ENCODE measurements around the gene CCDC89. TPM values are rescaled to one million over a fixed set of nuclear protein-coding genes. Genes with fewer than 3 reads are reported as not detected.
A peak's percentile ranks its signal among the peaks of the same experiment; 100 is the strongest.

The CCDC89 gene
- total and polyA plus RNA-seq, 9 of the 15 experiments (the other 6 are each of a cell fraction or from before 2014, with no cell fraction given), result 0.07 to 0.09 TPM; not detected in 7

DNA sequence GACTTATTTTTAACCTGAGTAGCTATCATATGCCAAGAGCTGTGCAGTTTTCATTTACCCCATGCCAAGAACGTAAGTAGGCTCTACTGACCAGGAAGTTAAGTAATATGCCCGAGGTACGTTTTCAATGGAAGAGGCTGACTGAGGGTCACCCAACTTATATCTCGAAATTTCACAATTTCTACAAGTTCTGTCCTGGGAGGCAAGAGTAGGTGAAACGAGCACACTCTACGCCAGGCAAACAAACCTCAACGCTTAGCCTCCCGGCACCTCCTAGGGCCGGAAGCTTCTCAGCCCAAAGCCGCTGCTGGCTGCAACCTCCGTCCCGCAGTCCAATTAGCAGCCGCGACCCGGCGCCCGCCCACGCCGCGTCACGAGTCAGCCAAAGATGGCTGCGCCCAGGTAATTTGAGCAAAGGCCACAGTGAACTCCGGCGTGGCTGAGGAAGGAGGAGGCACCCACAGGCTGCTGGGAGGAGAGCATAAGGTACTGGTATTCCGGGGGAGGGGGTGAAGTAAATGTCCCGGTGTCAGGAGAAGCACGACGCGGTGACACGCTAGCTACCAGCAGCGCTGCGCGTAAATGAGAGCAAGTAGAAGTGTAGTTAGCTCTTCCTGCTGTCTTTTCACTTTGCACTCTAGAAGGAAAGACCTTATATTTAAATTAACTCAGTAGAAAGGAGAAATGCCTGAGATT, 38.2 kb downstream of the CCDC89 start, which contains the start of gene TMEM126A (continued):
- TF ChIP-seq, protein P1, sequence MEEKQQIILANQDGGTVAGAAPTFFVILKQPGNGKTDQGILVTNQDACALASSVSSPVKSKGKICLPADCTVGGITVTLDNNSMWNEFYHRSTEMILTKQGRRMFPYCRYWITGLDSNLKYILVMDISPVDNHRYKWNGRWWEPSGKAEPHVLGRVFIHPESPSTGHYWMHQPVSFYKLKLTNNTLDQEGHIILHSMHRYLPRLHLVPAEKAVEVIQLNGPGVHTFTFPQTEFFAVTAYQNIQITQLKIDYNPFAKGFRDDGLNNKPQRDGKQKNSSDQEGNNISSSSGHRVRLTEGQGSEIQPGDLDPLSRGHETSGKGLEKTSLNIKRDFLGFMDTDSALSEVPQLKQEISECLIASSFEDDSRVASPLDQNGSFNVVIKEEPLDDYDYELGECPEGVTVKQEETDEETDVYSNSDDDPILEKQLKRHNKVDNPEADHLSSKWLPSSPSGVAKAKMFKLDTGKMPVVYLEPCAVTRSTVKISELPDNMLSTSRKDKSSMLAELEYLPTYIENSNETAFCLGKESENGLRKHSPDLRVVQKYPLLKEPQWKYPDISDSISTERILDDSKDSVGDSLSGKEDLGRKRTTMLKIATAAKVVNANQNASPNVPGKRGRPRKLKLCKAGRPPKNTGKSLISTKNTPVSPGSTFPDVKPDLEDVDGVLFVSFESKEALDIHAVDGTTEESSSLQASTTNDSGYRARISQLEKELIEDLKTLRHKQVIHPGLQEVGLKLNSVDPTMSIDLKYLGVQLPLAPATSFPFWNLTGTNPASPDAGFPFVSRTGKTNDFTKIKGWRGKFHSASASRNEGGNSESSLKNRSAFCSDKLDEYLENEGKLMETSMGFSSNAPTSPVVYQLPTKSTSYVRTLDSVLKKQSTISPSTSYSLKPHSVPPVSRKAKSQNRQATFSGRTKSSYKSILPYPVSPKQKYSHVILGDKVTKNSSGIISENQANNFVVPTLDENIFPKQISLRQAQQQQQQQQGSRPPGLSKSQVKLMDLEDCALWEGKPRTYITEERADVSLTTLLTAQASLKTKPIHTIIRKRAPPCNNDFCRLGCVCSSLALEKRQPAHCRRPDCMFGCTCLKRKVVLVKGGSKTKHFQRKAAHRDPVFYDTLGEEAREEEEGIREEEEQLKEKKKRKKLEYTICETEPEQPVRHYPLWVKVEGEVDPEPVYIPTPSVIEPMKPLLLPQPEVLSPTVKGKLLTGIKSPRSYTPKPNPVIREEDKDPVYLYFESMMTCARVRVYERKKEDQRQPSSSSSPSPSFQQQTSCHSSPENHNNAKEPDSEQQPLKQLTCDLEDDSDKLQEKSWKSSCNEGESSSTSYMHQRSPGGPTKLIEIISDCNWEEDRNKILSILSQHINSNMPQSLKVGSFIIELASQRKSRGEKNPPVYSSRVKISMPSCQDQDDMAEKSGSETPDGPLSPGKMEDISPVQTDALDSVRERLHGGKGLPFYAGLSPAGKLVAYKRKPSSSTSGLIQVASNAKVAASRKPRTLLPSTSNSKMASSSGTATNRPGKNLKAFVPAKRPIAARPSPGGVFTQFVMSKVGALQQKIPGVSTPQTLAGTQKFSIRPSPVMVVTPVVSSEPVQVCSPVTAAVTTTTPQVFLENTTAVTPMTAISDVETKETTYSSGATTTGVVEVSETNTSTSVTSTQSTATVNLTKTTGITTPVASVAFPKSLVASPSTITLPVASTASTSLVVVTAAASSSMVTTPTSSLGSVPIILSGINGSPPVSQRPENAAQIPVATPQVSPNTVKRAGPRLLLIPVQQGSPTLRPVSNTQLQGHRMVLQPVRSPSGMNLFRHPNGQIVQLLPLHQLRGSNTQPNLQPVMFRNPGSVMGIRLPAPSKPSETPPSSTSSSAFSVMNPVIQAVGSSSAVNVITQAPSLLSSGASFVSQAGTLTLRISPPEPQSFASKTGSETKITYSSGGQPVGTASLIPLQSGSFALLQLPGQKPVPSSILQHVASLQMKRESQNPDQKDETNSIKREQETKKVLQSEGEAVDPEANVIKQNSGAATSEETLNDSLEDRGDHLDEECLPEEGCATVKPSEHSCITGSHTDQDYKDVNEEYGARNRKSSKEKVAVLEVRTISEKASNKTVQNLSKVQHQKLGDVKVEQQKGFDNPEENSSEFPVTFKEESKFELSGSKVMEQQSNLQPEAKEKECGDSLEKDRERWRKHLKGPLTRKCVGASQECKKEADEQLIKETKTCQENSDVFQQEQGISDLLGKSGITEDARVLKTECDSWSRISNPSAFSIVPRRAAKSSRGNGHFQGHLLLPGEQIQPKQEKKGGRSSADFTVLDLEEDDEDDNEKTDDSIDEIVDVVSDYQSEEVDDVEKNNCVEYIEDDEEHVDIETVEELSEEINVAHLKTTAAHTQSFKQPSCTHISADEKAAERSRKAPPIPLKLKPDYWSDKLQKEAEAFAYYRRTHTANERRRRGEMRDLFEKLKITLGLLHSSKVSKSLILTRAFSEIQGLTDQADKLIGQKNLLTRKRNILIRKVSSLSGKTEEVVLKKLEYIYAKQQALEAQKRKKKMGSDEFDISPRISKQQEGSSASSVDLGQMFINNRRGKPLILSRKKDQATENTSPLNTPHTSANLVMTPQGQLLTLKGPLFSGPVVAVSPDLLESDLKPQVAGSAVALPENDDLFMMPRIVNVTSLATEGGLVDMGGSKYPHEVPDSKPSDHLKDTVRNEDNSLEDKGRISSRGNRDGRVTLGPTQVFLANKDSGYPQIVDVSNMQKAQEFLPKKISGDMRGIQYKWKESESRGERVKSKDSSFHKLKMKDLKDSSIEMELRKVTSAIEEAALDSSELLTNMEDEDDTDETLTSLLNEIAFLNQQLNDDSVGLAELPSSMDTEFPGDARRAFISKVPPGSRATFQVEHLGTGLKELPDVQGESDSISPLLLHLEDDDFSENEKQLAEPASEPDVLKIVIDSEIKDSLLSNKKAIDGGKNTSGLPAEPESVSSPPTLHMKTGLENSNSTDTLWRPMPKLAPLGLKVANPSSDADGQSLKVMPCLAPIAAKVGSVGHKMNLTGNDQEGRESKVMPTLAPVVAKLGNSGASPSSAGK (IDR thresholded peaks at IDR 0.05), result peak; percentile 31; the same call in 1 of the 2 replicates
- TF ChIP-seq, protein P2, sequence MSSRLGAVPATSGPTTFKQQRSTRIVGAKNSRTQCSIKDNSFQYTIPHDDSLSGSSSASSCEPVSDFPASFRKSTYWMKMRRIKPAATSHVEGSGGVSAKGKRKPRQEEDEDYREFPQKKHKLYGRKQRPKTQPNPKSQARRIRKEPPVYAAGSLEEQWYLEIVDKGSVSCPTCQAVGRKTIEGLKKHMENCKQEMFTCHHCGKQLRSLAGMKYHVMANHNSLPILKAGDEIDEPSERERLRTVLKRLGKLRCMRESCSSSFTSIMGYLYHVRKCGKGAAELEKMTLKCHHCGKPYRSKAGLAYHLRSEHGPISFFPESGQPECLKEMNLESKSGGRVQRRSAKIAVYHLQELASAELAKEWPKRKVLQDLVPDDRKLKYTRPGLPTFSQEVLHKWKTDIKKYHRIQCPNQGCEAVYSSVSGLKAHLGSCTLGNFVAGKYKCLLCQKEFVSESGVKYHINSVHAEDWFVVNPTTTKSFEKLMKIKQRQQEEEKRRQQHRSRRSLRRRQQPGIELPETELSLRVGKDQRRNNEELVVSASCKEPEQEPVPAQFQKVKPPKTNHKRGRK (tag; IDR thresholded peaks at IDR 0.05), result no peak
- TF ChIP-seq, protein P3, sequence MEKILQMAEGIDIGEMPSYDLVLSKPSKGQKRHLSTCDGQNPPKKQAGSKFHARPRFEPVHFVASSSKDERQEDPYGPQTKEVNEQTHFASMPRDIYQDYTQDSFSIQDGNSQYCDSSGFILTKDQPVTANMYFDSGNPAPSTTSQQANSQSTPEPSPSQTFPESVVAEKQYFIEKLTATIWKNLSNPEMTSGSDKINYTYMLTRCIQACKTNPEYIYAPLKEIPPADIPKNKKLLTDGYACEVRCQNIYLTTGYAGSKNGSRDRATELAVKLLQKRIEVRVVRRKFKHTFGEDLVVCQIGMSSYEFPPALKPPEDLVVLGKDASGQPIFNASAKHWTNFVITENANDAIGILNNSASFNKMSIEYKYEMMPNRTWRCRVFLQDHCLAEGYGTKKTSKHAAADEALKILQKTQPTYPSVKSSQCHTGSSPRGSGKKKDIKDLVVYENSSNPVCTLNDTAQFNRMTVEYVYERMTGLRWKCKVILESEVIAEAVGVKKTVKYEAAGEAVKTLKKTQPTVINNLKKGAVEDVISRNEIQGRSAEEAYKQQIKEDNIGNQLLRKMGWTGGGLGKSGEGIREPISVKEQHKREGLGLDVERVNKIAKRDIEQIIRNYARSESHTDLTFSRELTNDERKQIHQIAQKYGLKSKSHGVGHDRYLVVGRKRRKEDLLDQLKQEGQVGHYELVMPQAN (IDR thresholded peaks at IDR 0.05; ENCODE audit: borderline replicate concordance), result peak; percentile 90
- 0 out of 2 replicates have a peak, but pooled peaks have one; percentile 25 for TF ChIP-seq TCF7L2 (IDR thresholded peaks at IDR 0.05; ENCODE audit: low read depth, low read length)
- no peak for TF ChIP-seq ZC3H11A (IDR thresholded peaks at IDR 0.05; ENCODE audit: low read depth, low read length)
- TF ChIP-seq ZNF436 (CRISPR knock-in tag; IDR thresholded peaks at IDR 0.05), result no peak
- TF ChIP-seq, protein P4, sequence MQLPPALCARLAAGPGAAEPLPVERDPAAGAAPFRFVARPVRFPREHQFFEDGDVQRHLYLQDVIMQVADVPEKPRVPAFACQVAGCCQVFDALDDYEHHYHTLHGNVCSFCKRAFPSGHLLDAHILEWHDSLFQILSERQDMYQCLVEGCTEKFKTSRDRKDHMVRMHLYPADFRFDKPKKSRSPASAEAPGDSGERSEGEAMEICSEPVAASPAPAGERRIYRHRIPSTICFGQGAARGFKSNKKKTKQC (CRISPR knock-in tag; IDR thresholded peaks at IDR 0.05), result peak; percentile 79; the same call in 1 of the 2 replicates
- TF ChIP-seq MAFF (IDR thresholded peaks at IDR 0.05; ENCODE audit: low read length), result no peak
- no peak for TF ChIP-seq ZNF384 (IDR thresholded peaks at IDR 0.05; ENCODE audit: low read depth, low read length)
- TF ChIP-seq DACH1 (IDR thresholded peaks at IDR 0.05; ENCODE audit: partially characterized antibody), result no peak
- no peak for TF ChIP-seq ZZZ3 (IDR thresholded peaks at IDR 0.05)
- TF ChIP-seq ZC3H8 (IDR thresholded peaks at IDR 0.05), result no peak
- peak; percentile 49 for TF ChIP-seq ELF1 (tag; IDR thresholded peaks at IDR 0.05)
